GM18526 (cell line): ENCODE measurements around the gene MPIG6B.

Experiments used
- POLR2A ChIP-seq: IDR thresholded peaks from 3 replicates; pipeline ENCODE4 v1.6.1; 2011; ENCODE audit not compliant: insufficient read length; ENCODE audit errors: extremely low read depth

The MPIG6B gene

DNA sequence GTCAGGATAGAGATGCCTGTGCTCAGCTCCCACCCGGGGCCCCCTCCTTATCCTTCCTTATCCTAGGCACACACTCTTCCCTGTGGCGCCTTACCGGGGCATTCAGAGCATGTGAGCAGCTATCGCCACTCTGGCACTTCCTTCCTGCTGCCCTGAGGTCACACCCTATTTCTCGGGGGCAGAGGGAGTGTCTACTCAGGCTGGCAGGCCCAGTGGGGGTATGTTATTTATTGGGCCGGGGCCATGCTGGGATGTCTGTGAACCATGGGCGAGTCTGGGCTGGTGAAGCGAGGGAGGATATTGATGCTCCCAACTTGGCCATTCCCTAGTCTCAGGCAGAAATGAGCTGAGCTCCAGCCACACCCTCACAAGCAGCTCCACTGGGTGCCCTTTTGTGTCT lies 11.9 kb upstream of the MPIG6B start:
- TF ChIP-seq POLR2A, result no peak

DNA sequence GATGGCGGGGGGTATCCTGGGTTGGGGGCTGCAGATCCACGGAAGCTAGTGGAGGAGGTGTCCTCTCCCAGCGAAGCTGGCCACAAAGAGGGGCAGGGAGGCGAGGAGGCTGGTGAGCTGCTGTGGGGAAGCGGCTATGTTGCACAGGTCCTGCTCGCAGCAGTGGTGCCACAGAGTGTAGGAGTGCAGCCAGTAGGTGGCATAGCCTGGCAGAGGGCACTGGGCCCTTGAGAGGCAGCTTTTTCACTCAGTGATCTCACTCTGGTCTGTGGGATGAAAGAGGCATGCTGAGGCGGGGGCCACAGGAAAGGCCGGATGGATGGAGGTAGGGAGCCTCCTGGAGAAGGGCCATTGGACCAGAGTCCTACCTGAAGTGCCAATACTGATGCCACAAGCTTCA lies 10.9 kb upstream of the MPIG6B start:
- TF ChIP-seq POLR2A, result no peak

DNA sequence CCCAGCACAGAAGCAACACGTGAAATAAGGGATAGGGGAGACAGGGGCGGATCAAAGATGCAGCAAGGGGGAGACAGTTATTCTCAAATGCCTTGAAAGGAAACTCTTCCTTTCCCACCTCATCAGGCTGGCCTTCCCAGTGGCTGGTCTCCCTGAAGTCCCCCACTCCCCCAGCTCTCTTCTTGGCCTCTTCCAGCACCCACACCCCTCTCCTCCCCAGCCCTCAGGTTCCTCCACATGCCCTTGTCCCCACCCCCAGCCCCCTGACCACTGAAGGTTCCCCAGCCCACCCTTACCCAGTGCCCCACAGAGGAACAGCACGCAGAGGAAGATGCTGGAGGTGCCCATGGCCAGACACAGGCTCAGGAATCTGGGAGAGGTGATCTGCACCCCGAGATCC lies 9.7 kb upstream of the MPIG6B start:
- TF ChIP-seq POLR2A, result no peak

DNA sequence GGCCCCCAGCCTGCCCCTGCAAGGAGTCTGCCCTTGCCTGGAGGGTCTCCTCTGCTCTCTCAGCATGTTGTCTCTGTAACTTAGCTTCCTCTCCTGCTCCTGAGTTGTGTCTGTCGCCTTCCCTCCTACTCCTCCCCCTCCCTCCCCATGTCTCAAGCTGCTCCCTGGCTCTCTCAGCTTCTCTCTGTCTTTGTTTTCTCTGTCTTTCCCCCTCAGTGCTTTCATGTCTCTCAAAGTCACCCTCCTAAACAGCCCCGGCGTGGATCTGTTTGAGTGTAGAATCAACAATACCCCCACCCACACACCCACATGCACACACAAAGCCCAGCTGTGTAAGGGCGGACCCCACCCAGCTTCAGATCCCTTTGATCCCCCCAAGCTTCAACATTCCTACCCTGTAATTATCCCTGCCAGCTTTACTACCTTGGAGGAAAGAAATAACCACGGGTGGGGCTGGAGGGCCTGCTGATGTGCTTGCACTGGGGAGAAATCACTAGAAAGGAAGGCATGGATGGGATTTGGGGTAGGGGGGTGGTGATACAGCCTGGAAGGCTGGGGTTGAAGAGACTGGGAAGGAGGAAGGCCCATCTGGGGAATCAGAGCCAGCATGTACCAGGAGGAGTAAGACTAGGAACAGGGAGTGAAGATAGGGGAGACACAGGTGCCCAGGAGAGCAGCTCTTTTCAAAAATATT lies 9.0 kb upstream of the MPIG6B start:
- TF ChIP-seq POLR2A, result no peak

DNA sequence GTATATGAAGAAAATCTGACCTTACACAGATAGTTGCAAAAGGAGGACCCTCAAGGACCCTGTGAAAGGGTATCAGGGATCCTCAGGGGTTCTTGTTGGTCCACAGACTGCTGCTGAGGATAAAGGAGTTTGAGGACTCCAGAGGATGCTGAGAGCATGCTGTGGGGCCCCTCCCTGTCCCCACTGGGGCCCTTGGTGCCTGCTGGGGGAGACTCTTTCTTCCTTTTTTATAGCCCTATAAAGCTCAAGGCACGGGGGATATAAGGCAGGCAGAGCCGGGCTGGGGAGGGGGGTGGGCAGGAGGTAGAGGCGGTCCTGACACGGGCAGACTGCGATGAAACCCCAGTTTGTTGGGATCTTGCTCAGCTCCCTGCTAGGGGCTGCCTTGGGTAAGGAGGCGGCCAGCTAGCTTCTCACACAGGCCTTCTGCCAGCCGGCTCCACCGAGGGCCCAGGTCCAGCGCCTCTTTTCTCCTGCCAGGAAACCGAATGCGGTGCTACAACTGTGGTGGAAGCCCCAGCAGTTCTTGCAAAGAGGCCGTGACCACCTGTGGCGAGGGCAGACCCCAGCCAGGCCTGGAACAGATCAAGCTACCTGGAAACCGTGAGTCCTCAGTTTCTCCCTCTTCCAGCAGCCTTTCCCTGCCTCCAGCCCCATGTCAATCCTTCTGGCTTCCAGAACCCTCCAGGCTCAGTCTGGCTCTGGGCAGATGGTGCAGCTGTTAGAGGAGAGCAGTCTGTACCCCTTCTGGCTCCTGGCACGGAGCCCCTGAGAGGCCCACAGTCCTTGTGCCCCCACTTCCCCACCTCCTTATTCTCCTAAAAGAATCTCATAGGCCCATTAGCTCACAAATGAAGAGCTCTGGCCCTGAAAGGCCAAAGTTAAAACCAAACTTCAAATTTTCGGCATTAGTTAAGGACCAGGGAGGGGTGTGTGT lies 7.9 kb upstream of the MPIG6B start, which contains the start of gene LY6G6D:
Gene LY6G6D, plus strand, starts transcription at position 327 of the 937 bp plus-strand sequence. Its CDS starts 8 bp downstream, at position 335.
- no peak for TF ChIP-seq POLR2A

DNA sequence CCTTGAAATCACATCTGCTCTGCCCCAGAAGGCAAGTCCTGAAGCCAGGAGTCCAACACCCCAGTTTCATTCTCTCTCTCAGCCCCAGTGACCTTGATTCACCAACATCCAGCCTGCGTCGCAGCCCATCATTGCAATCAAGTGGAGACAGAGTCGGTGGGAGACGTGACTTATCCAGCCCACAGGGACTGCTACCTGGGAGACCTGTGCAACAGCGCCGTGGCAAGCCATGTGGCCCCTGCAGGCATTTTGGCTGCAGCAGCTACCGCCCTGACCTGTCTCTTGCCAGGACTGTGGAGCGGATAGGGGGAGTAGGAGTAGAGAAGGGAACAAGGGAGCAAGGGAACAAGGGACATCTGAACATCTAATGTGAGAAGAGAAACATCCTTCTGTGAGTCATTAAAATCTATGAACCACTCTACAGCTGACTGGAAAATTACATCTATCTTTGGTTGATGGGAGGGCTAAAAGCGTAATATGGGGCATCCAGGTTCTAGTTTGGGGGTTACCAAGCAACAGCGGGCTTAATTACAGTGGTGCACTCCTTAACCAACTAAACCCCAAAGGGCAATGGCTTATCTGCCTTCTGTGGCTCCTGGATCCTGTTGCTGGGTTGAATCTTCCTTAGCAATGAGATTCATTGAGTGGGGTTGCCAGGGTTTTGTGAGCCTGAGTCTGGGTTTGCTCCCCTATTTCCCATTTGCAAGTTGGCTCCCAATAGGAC lies 5.5 kb upstream of the MPIG6B start:
- no peak for TF ChIP-seq POLR2A

DNA sequence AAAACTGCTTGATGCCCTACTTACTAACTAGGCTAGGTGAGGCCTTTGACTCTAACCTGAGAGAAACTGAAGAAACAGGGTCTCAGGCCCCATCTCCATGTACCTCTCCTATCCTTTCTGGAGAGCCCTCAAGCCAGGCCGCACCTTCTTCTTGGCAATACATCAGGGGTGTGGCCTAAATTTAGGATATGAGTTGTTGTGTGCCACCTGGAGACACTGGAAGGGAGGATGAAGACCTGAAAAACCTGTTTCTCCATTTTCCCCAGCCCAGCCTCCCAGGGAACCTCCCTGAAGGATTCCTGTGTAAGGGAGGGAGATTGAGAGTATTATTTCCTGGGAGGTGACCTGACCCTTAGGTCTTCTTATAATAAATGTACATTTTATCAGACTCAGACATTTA lies 4.9 kb upstream of the MPIG6B start:
- no peak for TF ChIP-seq POLR2A

DNA sequence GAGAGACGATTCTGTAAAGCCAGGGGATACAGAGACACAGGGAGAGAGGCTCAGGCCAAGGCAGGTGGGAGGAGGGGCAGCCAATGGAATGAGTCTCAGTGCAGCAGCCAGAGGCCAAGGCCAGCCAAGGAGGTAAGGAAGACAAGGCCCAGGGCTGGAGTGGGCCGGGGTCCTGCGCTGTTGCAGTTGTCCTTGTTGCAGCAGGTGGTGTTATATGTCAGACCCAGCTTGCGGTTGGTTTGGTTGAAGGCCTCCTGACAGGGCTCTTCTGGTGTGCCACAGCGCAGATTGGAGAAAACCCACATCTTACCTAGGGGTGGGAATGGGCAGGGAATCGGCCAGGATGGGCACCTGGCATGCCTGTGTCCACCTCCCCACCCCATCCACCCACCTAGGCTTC lies 4.2 kb upstream of the MPIG6B start:
- no peak for TF ChIP-seq POLR2A

DNA sequence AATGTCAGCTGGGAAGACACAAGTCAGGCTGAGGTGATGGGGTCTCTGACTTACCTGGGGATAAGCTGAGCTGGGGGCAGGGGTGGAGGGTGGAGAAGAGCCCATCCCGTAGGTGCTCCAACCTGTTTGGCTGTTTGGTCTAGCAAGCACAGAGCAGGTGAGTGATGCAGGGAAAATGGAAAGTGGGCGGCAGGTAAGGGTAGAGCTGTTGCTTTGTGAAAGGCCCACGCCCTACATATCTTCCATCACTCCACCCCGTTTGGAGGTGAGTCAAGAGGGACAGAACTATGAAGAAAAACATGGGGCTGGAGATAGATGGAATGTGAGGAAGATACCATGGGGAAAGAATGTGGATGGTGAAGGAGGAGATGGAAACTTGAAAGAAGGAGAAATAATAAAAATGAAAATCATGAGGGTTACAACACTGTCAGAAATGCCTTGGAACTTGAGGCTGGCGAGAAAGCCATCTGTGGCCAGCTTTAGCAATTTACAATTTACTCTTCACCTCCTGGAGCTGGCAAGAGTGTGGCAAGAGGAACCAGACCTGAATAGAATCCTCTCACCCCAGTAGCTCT lies 2.9 kb upstream of the MPIG6B start:
- no peak for TF ChIP-seq POLR2A

DNA sequence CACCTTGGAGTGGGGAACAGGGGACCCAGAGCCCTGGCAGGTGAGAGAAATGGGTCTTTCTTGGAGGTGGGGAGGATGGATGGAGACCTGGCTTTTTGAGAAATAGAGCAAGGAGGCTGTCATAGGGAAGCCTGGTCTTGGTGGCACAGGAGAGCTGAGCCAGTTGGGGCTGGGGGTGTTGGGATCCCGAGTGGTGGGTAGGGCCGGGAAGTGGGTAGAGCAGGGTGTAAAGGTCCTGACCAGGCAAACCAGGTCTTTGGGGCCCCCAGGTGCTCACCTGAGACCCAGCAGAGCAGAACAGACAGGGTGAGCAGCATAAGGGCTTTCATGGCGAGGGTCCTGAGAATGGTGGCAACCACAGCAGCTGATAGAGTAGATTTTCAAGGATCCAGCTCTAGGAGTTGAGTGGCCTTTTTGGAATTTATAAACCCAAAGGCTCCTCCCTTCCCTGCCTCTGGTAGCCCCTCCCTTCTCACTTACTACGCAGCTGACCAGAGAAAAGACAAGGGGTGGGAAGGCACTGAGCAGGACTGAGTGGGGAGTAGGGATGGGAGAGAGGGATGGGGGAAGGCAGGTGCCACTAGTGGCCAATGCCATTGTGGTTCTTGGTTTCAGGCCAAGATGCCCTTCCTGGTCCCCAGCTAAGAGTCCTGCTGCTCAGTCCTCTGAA lies 1.7 kb upstream of the MPIG6B start, which contains the start of gene LY6G6C:
Gene LY6G6C, minus strand, starts transcription at position 396 of the 670 bp plus-strand sequence. Its CDS starts 67 bp downstream, at position 329.
- TF ChIP-seq POLR2A, result no peak

DNA sequence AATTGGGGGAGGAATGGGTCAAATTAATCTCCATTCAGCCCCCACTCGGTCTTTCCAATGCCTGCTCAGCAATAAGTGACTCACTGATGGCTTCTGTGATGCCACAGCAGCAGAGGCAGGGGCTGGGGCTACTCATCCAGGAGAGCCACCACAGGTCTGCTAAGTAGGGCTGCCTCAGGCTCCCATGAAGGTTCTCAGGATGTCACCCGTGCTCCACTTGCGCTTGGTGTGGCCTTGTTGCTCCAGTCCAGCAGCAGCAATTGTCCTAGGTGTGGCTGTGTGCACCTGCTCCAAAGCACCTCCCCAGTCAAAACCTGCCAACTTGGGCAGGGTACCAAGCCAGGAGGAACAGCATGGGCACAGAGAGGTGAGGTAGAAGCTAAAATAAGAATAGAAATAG lies 1.0 kb upstream of the MPIG6B start:
- TF ChIP-seq POLR2A, result no peak

DNA sequence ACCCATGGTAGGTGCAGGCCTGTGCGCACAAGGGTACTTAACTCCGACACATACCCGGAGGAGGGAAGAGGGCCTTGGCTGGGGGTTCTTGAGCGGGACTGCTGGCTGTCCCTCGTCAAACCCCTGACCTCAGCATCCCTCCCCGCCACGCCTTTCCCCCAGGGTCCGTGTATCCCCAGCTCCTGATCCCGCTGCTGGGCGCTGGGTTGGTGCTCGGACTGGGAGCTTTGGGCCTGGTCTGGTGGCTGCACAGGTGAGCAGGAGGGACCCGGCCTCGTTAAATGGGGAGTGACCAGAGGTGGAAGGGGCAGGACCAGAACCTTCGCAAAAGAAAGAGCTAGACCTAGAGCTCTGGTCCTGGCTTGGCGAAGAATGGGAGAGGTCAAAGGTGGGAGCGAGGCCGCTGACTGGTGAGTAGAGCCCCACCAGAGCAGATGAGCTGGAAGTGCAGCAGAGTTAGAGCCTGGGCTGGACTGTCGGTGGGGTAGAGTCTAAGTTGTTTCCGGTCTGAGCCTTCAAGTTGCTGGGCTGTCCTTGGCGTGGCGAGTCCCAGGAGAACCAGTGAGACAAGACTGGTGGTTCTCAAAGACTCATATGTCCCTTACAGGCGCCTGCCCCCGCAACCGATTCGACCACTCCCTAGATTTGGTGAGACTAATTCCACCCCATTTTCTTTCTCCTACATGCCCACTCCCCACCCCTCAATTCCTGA lies 963 bp downstream of the MPIG6B start:
- no peak for TF ChIP-seq POLR2A

DNA sequence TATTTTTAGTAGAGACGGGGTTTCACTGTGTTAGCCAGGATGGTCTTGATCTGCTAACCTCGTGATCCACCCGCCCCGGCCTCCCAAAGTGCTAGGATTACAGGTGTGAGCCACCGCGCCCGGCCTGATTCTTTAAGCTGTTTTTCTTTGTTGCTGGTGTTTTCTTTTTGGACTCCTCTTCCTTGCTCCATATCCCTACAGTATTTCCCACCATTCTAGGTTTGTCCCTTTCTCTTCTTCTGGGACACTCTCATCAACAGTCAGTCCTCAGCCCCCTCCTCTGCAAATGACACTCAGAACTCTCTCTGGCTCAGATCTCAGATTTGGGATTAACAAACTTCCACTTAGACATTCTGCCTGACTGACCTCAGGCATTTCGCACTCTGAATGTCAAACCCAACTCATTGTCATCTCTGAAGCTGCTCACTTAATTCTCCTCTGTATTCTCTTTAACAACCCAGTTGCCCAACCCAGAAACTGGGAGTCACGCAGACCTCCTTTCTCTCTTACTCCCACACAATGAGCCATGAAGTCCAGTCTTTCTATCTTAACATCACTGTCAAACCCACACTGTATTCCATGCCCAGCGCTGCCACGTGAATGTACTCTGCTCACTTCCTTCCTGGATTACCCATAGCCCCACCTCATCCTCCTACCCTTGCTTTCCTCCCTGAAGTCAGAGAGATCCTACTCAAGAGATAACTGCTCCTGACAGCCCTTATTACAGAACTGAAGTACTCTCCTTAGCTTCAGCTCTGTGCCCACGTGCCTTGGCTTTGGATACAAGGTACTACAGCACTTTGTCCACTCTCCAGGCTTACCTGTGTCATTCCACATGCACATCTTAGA lies 2.6 kb downstream of the MPIG6B start:
- TF ChIP-seq POLR2A, result no peak
